Sigmoid colon (tissue), 7 donors: Measurements from ENCODE around the gene ZNF579. TPM values are rescaled to one million over a fixed set of nuclear protein-coding genes. Genes with fewer than 3 reads are reported as not detected.

Experiments used
- DNase-seq: peaks from one replicate; pipeline ENCODE4 v3.0.0-alpha.2; 2019
- H3K27ac ChIP-seq, 4 donors: fragments of 200-600 bp; sonication (generic); one replicate each; pipeline ENCODE4 v1.5.1; 2016 to 2019; ENCODE audit warnings: mild to moderate bottlenecking in 1 of 4
- H3K27me3 ChIP-seq, 3 donors: fragments of 200-600 bp; sonication (generic); one replicate each; pipeline ENCODE4 v1.5.1; 2019; ENCODE audit warnings: mild to moderate bottlenecking in 1 of 3
- H3K36me3 ChIP-seq, 4 donors: fragments of 200-600 bp; sonication (generic); one replicate each; pipeline ENCODE4 v1.5.1; 2016 to 2019
- H3K4me1 ChIP-seq, 4 donors: fragments of 200-600 bp; sonication (generic); one replicate each; pipeline ENCODE4 v1.5.1; 2017 to 2019
- H3K4me3 ChIP-seq, 4 donors: fragments of 200-600 bp; sonication (generic); one replicate each; pipeline ENCODE4 v1.5.1; 2017 to 2019; ENCODE audit warnings: mild to moderate bottlenecking in 2 of 4, moderate library complexity in 1 of 4
- H3K9me3 ChIP-seq, 4 donors: fragments of 200-600 bp in 3 of 4; sonication (generic) in 3 of 4; one replicate each; pipeline versions ENCODE4 v1.5.1 to v1.6.1; 2013 to 2019
- CTCF ChIP-seq, 4 experiments: fragments of 450-650 bp in 3 of 4; fragments of 200-600 bp in 1 of 4; IDR thresholded peaks; one replicate each; pipeline ENCODE4 v1.5.1; 2016 to 2019; ENCODE audit warnings: antibody characterized with exemption in 4 of 4, mild to moderate bottlenecking in 3 of 4, moderate library complexity in 2 of 4
- EP300 ChIP-seq, 4 donors: sonication (generic); formaldehyde crosslinking; IDR thresholded peaks; one replicate each; pipeline ENCODE4 v1.6.1; 2017; ENCODE audit warnings: antibody characterized with exemption in 4 of 4
- POLR2A ChIP-seq, 2 donors: fragments of 450-650 bp; IDR thresholded peaks; one replicate each; pipeline ENCODE4 v1.6.1; 2016; ENCODE audit warnings: antibody characterized with exemption in 2 of 2, mild to moderate bottlenecking in 2 of 2, moderate library complexity in 2 of 2
- POLR2AphosphoS5 ChIP-seq, 4 donors: sonication (generic); formaldehyde crosslinking; IDR thresholded peaks; one replicate each; pipeline ENCODE4 v1.6.1; 2017; ENCODE audit warnings: antibody characterized with exemption in 4 of 4
- WGBS, 2 donors: extraction: QIAGEN DNeasy Blood & Tissue Kit; methylation state at CpG; one replicate each; pipeline ENCODE4 v1.1.7; 2013; 5-methylcytosine and 5-hydroxymethylcytosine counted together
- intact Hi-C: fragments of 100-400 bp; cut with DNase I; formaldehyde crosslinking; loops from one replicate; pipeline ENCODE4 v1.15.1; 2023
- polyA plus RNA-seq, 3 donors: library from polyadenylated mRNA; stranded (reverse); fragments of 200-250 nt; gene quantifications; one replicate each; pipeline ENCODE4 v1.2.3, GENCODE V29; 2013
- total RNA-seq, 4 donors: library from RNA; depleted of rRNA; stranded (reverse); fragments of >200 nt; gene quantifications; one replicate each; pipeline ENCODE4 v1.1.0, GENCODE V29; 2016
- donor health status: healthy with polysubstance abuse.
- donor health status: Bipolar disorder and iron deficiency.
- donor health status: healthy.

The ZNF579 gene
- total and polyA plus RNA-seq, 7 donors = 0.69 to 4.0 (median 2.0) TPM

DNA sequence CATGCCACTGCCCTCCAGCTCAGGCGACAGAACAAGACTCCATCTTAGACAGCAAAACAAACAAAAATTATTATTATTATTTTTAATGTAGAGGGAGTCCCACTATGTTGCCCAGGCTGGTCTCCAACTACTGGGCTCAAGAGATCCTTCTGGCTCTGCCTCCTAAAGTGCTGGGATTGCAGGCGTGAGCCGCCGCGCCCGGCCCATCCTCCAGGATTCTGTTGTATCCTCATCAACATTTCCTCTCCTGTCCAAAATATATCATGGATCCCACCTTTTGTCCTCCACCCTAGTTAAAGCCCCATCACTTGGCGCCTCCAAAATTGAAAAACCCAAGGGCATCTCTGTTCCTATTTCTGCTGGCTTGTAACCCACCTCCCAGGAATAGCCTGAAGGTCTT, 42.5 kb upstream of the ZNF579 start:
- H3K4me1 ChIP-seq = peaks cover 0 to 14% (median 13%) of the 10 kb centered on the region in 4 donors
- DNase-seq = no peak
- TF ChIP-seq POLR2AphosphoS5 (IDR thresholded peaks at IDR 0.05) (no peak), EP300 (IDR thresholded peaks at IDR 0.05) (no peak), CTCF (IDR thresholded peaks at IDR 0.05) (no peak), POLR2A (IDR thresholded peaks at IDR 0.05) (no peak)
- WGBS, 2 donors = 95 to 97% methylated on average over 7 of the region's 7 CpGs
- H3K9me3 ChIP-seq = no peaks in the 10 kb centered on the region
- H3K4me3 ChIP-seq = no peak overlapping the region
- intact Hi-C loops = no loop called here
- H3K36me3 ChIP-seq = peaks cover 0 to 16% (median 6%) of the 10 kb centered on the region in 4 donors
- peak overlapping the region; percentile 91 to 97 (median 94) for H3K27ac ChIP-seq
- H3K27me3 ChIP-seq = no peaks in the 10 kb centered on the region

DNA sequence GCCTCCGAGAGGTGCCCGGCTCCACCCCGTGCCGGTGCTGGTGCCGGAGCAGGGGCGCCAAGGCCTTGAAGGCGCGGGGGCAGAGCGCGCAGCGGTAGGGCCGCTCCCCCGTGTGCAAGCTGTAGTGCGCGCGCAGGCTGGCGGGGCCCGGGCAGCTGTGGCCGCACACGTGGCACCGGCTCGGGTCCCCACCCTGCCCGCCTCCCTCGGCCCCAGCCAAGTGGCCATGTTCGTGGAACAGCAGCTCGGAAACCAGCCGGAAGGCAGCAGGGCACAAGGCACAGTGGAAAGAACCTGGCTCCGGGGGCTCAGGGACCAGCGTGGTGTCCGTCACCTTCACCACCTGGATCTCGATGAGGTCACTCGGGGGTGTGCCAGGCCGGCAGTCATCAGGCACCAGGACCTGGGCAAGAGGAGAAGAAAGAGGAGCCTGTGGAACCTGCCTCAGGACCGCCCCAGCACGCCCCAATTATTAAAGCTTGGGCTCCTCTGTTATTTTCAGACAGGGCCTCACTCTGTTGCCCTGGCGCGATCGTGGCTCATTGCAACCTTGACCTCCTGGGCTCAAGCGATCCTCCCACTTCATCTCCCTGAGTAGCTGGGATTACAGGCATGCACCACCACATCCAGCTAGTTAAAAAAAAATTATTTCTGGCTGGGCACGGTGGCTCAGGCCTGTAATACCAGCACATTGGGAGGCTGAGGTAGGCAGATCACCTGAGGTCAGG, 41.8 kb upstream of the ZNF579 start:
- H3K27me3 ChIP-seq = no peaks in the 10 kb centered on the region
- 95% methylated on average over 40 of the region's 40 CpGs for WGBS, 2 donors
- H3K4me3 ChIP-seq = no peak overlapping the region
- TF ChIP-seq POLR2AphosphoS5 (IDR thresholded peaks at IDR 0.05) (no peak), CTCF (IDR thresholded peaks at IDR 0.05) (no peak), POLR2A (IDR thresholded peaks at IDR 0.05) (no peak), EP300 (IDR thresholded peaks at IDR 0.05) (no peak)
- H3K4me1 ChIP-seq = peaks cover 0 to 14% (median 13%) of the 10 kb centered on the region in 4 donors
- H3K27ac ChIP-seq = no peak overlapping the region
- DNase-seq = no peak
- peaks cover 0 to 23% (median 8%) of the 10 kb centered on the region in 4 donors for H3K36me3 ChIP-seq
- intact Hi-C loops = no loop called here
- H3K9me3 ChIP-seq = no peaks in the 10 kb centered on the region

DNA sequence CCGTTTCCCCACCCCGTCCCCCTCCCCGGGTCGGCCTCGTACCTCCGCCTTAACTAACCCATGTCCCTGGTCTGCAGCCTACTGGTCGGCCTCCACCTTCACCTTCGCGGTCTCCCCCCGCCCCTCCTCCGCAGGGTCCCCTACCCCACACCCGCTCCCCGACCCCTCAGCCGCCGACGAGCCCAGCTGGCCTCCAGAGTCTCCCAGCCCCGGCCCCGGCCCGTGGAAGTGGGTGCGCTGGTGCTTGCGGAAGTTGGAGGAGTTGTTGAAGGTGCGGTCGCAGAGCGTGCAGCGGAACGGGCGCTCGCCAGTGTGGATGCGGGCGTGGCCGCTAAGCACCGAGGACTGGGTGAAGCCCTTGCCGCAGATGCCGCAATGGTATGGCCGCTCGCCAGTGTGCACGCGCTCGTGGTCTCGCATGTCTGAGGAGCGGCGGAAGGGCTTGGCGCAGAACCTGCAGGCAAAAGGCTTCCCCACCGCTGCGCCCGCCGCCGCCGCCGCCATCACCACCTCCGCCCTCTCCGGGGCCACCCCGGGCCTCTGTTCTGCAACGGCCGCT, 41.1 kb upstream of the ZNF579 start:
- Histone ChIP-seq H3K27ac (no peak overlapping the region), H3K27me3 (no peaks in the 10 kb centered on the region), H3K4me3 (no peak overlapping the region), H3K9me3 (no peaks in the 10 kb centered on the region), H3K4me1 (peaks cover 0 to 14% (median 13%) of the 10 kb centered on the region in 4 donors), H3K36me3 (peaks cover 2 to 29% (median 13%) of the 10 kb centered on the region in 4 donors)
- WGBS, 2 donors = 96 to 97% methylated on average over 55 of the region's 55 CpGs
- intact Hi-C loops = no loop called here
- DNase-seq = no peak
- no peak for TF ChIP-seq CTCF (IDR thresholded peaks at IDR 0.05)
- no peak for TF ChIP-seq POLR2AphosphoS5 (IDR thresholded peaks at IDR 0.05)
- TF ChIP-seq EP300 (IDR thresholded peaks at IDR 0.05) = no peak
- no peak for TF ChIP-seq POLR2A (IDR thresholded peaks at IDR 0.05)

DNA sequence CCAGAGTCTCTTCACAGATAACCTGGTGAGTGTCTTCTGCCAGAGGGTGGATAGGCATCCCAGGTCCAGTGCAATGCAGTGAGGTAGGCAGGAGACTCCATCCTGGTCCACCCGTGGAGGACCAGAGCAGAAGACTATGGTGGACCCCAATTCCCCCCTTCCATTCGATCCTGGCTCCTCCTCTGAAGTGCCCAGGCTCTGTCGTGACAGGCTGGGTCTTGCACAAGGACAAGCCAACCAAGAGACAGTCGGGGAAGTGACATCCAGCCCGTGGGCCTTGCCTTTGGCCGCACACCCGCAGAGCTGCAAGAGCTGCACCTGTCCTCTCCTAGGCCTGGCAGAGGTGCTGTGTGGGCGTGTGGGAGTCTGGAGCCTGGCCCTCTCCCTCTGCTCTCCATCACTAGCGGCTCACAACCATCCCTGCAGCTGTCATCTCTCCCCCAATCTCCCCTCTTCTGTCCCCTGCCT, 40.6 kb upstream of the ZNF579 start:
- TF ChIP-seq EP300 (IDR thresholded peaks at IDR 0.05) (no peak), POLR2A (IDR thresholded peaks at IDR 0.05) (no peak), POLR2AphosphoS5 (IDR thresholded peaks at IDR 0.05) (no peak), CTCF (IDR thresholded peaks at IDR 0.05) (no peak)
- Histone ChIP-seq H3K36me3 (peaks cover 7 to 34% (median 18%) of the 10 kb centered on the region in 4 donors), H3K4me1 (peaks cover 0 to 14% (median 13%) of the 10 kb centered on the region in 4 donors), H3K27me3 (no peaks in the 10 kb centered on the region), H3K9me3 (no peaks in the 10 kb centered on the region), H3K4me3 (no peak overlapping the region), H3K27ac (no peak overlapping the region)
- no peak for DNase-seq
- intact Hi-C loops = no loop called here
- WGBS, 2 donors = 82 to 86% methylated on average over 9 of the region's 9 CpGs
